C4-2B (cell line): ENCODE results near the gene MSGN1.

Experiments used
- CTCF ChIP-seq: fragments of 450-650 bp; conservative IDR thresholded peaks from 2 replicates; pipeline ENCODE4 v1.5.1; 2017; ENCODE audit warnings: mild to moderate bottlenecking
- ZFX ChIP-seq: fragments of 450-650 bp; IDR thresholded peaks from 2 replicates; pipeline ENCODE4 v1.6.1; 2017

DNA sequence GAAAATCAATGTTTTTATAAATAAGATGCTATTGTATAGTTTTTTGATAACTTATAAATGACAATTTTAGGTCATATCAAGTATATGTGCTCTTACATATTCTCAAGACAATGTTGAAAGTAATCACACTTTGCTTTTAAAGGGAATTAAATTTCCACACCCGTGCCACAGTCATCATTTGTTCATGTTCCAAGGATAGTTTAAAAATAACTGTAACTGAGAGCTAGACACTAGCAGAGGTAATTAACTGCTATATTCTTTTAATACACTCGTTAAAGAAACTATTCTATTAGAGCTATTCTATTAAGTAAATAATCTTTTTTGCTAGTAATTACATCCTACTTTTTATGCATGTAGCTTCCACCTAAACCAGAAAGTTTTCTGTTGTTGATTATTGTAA is 44.3 kb upstream of the MSGN1 start:
- no peak for TF ChIP-seq CTCF
- no peak for TF ChIP-seq ZFX
